HL-60 (cell line): ENCODE measurements around the gene STXBP1.

Experiments
- DNase-seq, 2 experiments: peaks; one replicate each; pipeline ENCODE4 v3.0.0-alpha.2; 2010 to 2020; ENCODE audit warnings: low read depth in 1 of 2, low spot score in 1 of 2
- H3K27ac ChIP-seq: fragments of 250-450 bp; sonication (Bioruptor Pico); replicated peaks from 2 replicates; pipeline ENCODE4 v1.5.1; 2020; ENCODE audit warnings: mild to moderate bottlenecking, moderate library complexity
- H3K27me3 ChIP-seq: fragments of 250-450 bp; sonication (Bioruptor Pico); 2 replicates; pipeline ENCODE4 v1.5.1; 2021; ENCODE audit warnings: mild to moderate bottlenecking, moderate library complexity; ENCODE audit not compliant: insufficient read depth, poor library complexity, severe bottlenecking
- H3K4me3 ChIP-seq: replicated peaks from 2 replicates; pipeline ENCODE4 v1.5.1; 2011; ENCODE audit warnings: mild to moderate bottlenecking, control low read depth, low read length; ENCODE audit not compliant: insufficient read depth
- CTCF ChIP-seq: IDR thresholded peaks from one replicate; pipeline ENCODE4 v1.5.1; 2011; ENCODE audit warnings: low read length, control low read depth, inconsistent platforms; ENCODE audit not compliant: insufficient read depth
- GABPA ChIP-seq: IDR thresholded peaks from 2 replicates; pipeline ENCODE4 v1.6.1; 2012; ENCODE audit warnings: low read depth
- POLR2AphosphoS5 ChIP-seq: IDR thresholded peaks from 2 replicates; pipeline ENCODE4 v1.6.1; 2012; ENCODE audit warnings: low read depth
- SPI1 ChIP-seq: IDR thresholded peaks from 2 replicates; pipeline ENCODE4 v1.6.1; 2012; ENCODE audit warnings: low read depth, mild to moderate bottlenecking, borderline replicate concordance
- TF ChIP-seq, protein P1 (sequence below): IDR thresholded peaks from 2 replicates; pipeline ENCODE4 v1.6.1; 2012; ENCODE audit warnings: low read depth; ENCODE audit not compliant: insufficient replicate concordance

STXBP1 gene

GRCh38 chr9:127693697-127694096 is 81.6 kb downstream of the STXBP1 start:
- Histone ChIP-seq H3K27ac (no peak overlapping the region), H3K27me3 (no peaks in the 10 kb centered on the region), H3K4me3 (no peak overlapping the region)
- DNase-seq, result no peak
- TF ChIP-seq GABPA (no peak), SPI1 (no peak), POLR2AphosphoS5 (no peak), CTCF (no peak)
- TF ChIP-seq, protein P1, sequence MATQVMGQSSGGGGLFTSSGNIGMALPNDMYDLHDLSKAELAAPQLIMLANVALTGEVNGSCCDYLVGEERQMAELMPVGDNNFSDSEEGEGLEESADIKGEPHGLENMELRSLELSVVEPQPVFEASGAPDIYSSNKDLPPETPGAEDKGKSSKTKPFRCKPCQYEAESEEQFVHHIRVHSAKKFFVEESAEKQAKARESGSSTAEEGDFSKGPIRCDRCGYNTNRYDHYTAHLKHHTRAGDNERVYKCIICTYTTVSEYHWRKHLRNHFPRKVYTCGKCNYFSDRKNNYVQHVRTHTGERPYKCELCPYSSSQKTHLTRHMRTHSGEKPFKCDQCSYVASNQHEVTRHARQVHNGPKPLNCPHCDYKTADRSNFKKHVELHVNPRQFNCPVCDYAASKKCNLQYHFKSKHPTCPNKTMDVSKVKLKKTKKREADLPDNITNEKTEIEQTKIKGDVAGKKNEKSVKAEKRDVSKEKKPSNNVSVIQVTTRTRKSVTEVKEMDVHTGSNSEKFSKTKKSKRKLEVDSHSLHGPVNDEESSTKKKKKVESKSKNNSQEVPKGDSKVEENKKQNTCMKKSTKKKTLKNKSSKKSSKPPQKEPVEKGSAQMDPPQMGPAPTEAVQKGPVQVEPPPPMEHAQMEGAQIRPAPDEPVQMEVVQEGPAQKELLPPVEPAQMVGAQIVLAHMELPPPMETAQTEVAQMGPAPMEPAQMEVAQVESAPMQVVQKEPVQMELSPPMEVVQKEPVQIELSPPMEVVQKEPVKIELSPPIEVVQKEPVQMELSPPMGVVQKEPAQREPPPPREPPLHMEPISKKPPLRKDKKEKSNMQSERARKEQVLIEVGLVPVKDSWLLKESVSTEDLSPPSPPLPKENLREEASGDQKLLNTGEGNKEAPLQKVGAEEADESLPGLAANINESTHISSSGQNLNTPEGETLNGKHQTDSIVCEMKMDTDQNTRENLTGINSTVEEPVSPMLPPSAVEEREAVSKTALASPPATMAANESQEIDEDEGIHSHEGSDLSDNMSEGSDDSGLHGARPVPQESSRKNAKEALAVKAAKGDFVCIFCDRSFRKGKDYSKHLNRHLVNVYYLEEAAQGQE, result no peak

DNA sequence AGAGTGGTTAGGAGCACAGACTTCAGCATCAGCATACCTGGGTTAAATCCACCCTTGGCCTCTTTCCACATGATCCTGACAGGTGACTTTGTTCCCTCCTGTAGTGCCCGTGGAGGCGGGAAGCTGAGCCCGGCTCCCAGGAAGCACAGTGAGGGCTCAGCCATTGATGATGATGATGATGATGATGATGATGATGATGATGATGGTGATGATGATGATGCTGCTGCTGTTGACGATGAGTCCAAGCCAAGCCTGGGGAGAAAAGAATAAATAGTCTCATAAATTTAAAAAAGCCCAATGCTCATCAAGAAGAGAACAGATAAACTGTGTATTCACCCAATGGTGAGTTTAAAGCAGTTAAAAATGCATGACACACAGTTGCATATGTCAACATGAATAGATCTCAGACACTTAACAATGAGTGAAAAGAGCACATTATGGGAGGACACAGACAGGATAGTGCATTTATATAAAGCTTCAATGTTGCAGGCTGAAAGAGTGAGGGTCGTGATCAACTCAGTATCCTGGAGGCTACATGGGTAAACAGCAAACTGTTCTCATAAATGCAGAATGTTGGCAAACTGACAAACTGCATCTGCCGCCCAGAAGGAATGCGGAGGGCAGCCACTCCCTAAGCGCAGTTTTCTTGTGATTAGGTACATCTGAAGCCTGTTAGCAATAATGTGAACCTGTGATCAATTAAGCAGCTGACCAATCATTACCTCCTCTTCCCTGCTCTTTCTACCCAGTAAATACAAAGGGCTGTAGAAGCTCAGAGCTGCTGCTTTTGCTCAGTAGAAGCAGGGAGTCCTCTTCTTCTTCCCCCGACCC is 83.0 kb downstream of the STXBP1 start:
- DNase-seq, result no peak
- TF ChIP-seq CTCF (no peak), POLR2AphosphoS5 (no peak), GABPA (no peak), SPI1 (no peak)
- TF ChIP-seq, protein P1, result no peak
- H3K27ac ChIP-seq, result no peak overlapping the region
- no peak overlapping the region for H3K4me3 ChIP-seq
- H3K27me3 ChIP-seq, result no peaks in the 10 kb centered on the region

DNA sequence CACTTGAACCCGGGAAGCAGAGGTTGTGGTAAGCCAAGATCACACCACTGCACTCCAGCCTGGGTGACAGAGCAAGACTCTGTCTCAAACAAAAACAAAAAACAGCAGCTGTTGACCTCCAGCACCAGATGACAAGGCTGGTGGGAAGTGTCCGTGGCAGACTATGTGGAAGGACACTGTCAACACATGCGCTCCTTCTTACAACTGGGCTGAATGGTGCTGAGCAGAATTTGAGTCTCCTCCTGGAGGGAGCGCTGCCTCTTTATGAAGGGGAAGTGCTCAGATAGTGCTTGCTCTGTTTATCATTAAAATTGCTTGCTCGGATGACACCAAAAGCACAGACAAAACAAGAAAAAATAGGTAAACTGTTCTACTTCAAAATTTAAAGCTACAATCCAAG is 85.5 kb downstream of the STXBP1 start:
- H3K4me3 ChIP-seq, result no peak overlapping the region
- no peaks in the 10 kb centered on the region for H3K27me3 ChIP-seq
- H3K27ac ChIP-seq, result no peak overlapping the region
- no peak for TF ChIP-seq GABPA
- no peak for TF ChIP-seq POLR2AphosphoS5
- TF ChIP-seq SPI1, result no peak
- TF ChIP-seq CTCF, result no peak
- TF ChIP-seq, protein P1, result no peak
- no peak for DNase-seq
